K562 (cell line): Measurements from ENCODE around the gene ADM2. TPM values are rescaled to one million over a fixed set of nuclear protein-coding genes. Genes with fewer than 3 reads are reported as not detected.

Experiments used
- BRCA1 ChIP-seq, 2 experiments: fragments of 450-650 bp in 1 of 2; sonication (generic) in 1 of 2; formaldehyde crosslinking in 1 of 2; IDR thresholded peaks; 2 replicates each; pipeline versions ENCODE4 v1.5.0 to v1.6.1; 2017 to 2020; ENCODE audit warnings: mild to moderate bottlenecking in 1 of 2, missing genetic modification reagents in 1 of 2
- CUX1 ChIP-seq: fragments of 200-800 bp; sonication (Bioruptor generic); IDR thresholded peaks from 2 replicates; pipeline ENCODE4 v1.6.1; 2016; ENCODE audit warnings: missing genetic modification characterization, missing compliant biosample characterization
- CXXC5 ChIP-seq: fragments of 250-450 bp; sonication (Bioruptor Pico); IDR thresholded peaks from 2 replicates; pipeline ENCODE4 v1.8.0; 2022; ENCODE audit warnings: inconsistent platforms, mild to moderate bottlenecking, moderate library complexity
- FIP1L1 ChIP-seq: fragments of 200-400 bp; formaldehyde crosslinking; IDR thresholded peaks from 2 replicates; pipeline ENCODE4 v1.6.1; 2018; ENCODE audit warnings: mild to moderate bottlenecking, low read depth, low read length; ENCODE audit not compliant: poor library complexity, severe bottlenecking
- FOSL1 ChIP-seq: fragments of 200-800 bp; sonication (Bioruptor generic); conservative IDR thresholded peaks from 2 replicates; pipeline ENCODE4 v1.6.1; 2016; ENCODE audit warnings: missing genetic modification characterization, missing compliant biosample characterization
- HMG20A ChIP-seq: fragments of 450-650 bp; formaldehyde crosslinking; conservative IDR thresholded peaks from 2 replicates; pipeline ENCODE4 v1.4.0; 2020; ENCODE audit warnings: mild to moderate bottlenecking, mixed read lengths
- MCM2 ChIP-seq: fragments of 450-650 bp; IDR thresholded peaks from 2 replicates; pipeline ENCODE4 v1.6.1; 2017; ENCODE audit warnings: low read depth, mild to moderate bottlenecking
- MCM7 ChIP-seq, 2 experiments: fragments of 450-650 bp; IDR thresholded peaks; 2 replicates each; pipeline ENCODE4 v1.6.1; 2016 to 2018
- PML ChIP-seq: IDR thresholded peaks from 2 replicates; pipeline ENCODE4 v1.6.1; 2012; ENCODE audit warnings: low read length, inconsistent platforms
- STAT5B ChIP-seq: fragments of 250-450 bp; sonication (Bioruptor Pico); IDR thresholded peaks from 2 replicates; pipeline ENCODE4 v1.8.0; 2021; ENCODE audit warnings: mild to moderate bottlenecking, inconsistent platforms
- TCFL5 ChIP-seq: fragments of 250-450 bp; sonication (Bioruptor Pico); conservative IDR thresholded peaks from 2 replicates; pipeline ENCODE4 v1.6.1; 2021; ENCODE audit warnings: mild to moderate bottlenecking, moderate library complexity, matching md5 sums
- WHSC1 ChIP-seq: IDR thresholded peaks from one replicate; pipeline ENCODE4 v1.6.1; 2012; ENCODE audit warnings: low read length, control low read depth, inconsistent platforms
- ZNF436 ChIP-seq: fragments of 250-450, 450-650 bp; sonication (Bioruptor Pico); formaldehyde crosslinking; IDR thresholded peaks from 2 replicates; pipeline ENCODE4 v1.7.0; 2020; ENCODE audit warnings: mild to moderate bottlenecking
- ZNF561 ChIP-seq: fragments of 450-650 bp; formaldehyde crosslinking; conservative IDR thresholded peaks from 2 replicates; pipeline ENCODE4 v1.4.0; 2020; ENCODE audit warnings: mild to moderate bottlenecking, moderate library complexity
- ZSCAN29 ChIP-seq: fragments of 450-650 bp; IDR thresholded peaks from 2 replicates; pipeline ENCODE4 v1.6.1; 2017
- polyA plus RNA-seq, 8 experiments: library from polyadenylated mRNA; depleted of rRNA in 4 of 8; stranded (reverse) in 5 of 8; unstranded in 3 of 8; fragments of >200 nt; fragmentation: Nextera tagmentation in 2 of 8; fragmentation: Illumina TruSeq in 1 of 8; extraction: Ambion mirVana in 2 of 8; extraction: Trizol in 1 of 8; gene quantifications; 2 replicates each; pipeline versions ENCODE4 v1.2.1 to v1.2.3, GENCODE V29; 2011 to 2014; ENCODE audit warnings: inconsistent platforms in 1 of 8, missing spikeins in 1 of 8
- total RNA-seq, 7 experiments: library from RNA; depleted of rRNA in 6 of 7; stranded (reverse); fragments of >200 nt in 6 of 7; fragmentation: Illumina TruSeq in 2 of 7; extraction: Trizol in 2 of 7; gene quantifications; 2 replicates each; pipeline versions ENCODE4 v1.2.1 to v1.2.3, GENCODE V29; 2011 to 2021; ENCODE audit warnings: low replicate concordance in 1 of 7
- TF ChIP-seq, protein P1 (sequence below): fragments of 450-650 bp; IDR thresholded peaks from 2 replicates; pipeline ENCODE4 v1.6.1; 2017; ENCODE audit warnings: antibody characterized with exemption
- TF ChIP-seq, protein P2 (sequence below): fragments of 250-450 bp; sonication (Bioruptor Pico); IDR thresholded peaks from 2 replicates; pipeline ENCODE4 v1.8.0; 2021; ENCODE audit warnings: moderate library complexity, mild to moderate bottlenecking, inconsistent platforms
- TF ChIP-seq, protein P3 (sequence below): fragments of 450-650 bp; formaldehyde crosslinking; IDR thresholded peaks from 2 replicates; pipeline ENCODE4 v1.4.0; 2020; ENCODE audit warnings: mild to moderate bottlenecking, moderate library complexity

Gene ADM2
- total and polyA plus RNA-seq, 9 of the 15 experiments (the other 6 are each of a cell fraction or from before 2014, with no cell fraction given), result 0.11 to 5.1 (median 0.38) TPM

DNA sequence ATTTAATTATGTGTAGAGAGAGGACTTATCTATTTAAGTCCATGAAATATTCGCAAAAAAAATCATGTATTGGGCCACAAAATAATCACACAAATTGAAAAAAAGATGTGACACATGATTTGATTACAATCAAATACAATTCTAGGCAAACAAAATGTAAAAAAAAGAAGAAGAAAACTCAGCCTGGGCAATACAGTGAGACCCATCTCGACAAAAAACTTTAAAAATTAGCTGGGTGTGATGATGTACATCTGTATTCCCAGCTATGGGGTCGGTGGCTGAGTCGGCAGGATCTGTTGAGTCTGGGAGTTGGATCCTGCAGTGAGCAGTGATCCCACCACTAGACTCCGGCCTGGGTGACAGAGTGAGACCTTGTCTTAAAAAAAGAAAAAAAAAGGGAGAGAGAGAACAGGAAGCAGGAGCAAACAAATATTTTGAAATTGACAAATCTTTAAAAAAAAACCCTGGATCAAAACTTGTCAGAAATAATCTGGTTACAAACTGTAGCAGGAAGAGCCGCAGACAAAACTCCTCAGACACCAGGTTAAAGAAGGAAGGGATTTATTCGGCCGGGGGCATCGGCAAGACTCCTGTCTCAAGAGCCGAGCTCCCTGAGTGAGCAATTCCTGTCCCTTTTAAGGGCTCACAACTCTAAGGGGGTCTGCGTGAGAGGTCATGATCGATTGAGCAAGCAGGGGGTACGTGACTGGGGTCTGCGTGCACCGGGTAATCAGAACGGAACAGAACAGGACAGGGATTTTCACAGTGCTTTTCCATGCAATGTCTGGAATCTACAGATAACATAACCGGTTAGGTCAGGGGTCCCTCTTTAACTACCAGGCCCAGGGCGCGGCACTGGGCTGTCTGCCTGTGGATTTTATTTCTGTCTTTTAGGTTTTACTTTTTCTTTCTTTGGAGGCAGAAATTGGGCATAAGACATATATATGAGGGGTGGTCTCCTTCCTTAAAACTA is 51.8 kb downstream of the ADM2 start (continued):
- TF ChIP-seq, protein P1, sequence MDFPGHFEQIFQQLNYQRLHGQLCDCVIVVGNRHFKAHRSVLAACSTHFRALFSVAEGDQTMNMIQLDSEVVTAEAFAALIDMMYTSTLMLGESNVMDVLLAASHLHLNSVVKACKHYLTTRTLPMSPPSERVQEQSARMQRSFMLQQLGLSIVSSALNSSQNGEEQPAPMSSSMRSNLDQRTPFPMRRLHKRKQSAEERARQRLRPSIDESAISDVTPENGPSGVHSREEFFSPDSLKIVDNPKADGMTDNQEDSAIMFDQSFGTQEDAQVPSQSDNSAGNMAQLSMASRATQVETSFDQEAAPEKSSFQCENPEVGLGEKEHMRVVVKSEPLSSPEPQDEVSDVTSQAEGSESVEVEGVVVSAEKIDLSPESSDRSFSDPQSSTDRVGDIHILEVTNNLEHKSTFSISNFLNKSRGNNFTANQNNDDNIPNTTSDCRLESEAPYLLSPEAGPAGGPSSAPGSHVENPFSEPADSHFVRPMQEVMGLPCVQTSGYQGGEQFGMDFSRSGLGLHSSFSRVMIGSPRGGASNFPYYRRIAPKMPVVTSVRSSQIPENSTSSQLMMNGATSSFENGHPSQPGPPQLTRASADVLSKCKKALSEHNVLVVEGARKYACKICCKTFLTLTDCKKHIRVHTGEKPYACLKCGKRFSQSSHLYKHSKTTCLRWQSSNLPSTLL, result no peak
- TF ChIP-seq ZSCAN29 (no peak), TCFL5 (CRISPR knock-in tag) (no peak), ZNF436 (CRISPR knock-in tag) (no peak), WHSC1 (no peak), MCM2 (no peak), BRCA1 (IDR thresholded peaks at IDR 0.05) (no peak), BRCA1 (CRISPR knock-in tag; IDR thresholded peaks at IDR 0.05) (no peak), FIP1L1 (no peak), CXXC5 (CRISPR knock-in tag) (peak; percentile 29; the same call in 1 of the 2 replicates), MCM7 (IDR thresholded peaks at IDR 0.05) (no peak), FOSL1 (no peak), STAT5B (CRISPR knock-in tag) (no peak), CUX1 (CRISPR knock-in tag) (no peak), HMG20A (no peak), PML (no peak), ZNF561 (CRISPR knock-in tag) (no peak)
- TF ChIP-seq, protein P2, sequence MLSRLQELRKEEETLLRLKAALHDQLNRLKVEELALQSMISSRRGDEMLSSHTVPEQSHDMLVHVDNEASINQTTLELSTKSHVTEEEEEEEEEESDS (CRISPR knock-in tag), result no peak
- TF ChIP-seq, protein P3, sequence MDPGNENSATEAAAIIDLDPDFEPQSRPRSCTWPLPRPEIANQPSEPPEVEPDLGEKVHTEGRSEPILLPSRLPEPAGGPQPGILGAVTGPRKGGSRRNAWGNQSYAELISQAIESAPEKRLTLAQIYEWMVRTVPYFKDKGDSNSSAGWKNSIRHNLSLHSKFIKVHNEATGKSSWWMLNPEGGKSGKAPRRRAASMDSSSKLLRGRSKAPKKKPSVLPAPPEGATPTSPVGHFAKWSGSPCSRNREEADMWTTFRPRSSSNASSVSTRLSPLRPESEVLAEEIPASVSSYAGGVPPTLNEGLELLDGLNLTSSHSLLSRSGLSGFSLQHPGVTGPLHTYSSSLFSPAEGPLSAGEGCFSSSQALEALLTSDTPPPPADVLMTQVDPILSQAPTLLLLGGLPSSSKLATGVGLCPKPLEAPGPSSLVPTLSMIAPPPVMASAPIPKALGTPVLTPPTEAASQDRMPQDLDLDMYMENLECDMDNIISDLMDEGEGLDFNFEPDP (CRISPR knock-in tag), result no peak
